GM23338 (cell line): ENCODE results near the gene RBPJ.

Experiments used
- CREB1 ChIP-seq: fragments of 250-450 bp; sonication (Bioruptor Pico); IDR thresholded peaks from 2 replicates; pipeline ENCODE4 v1.5.0; 2020; ENCODE audit warnings: low read depth, mild to moderate bottlenecking, moderate library complexity
- EZH2 ChIP-seq: fragments of 200-600 bp; sonication (generic); IDR thresholded peaks from one replicate; pipeline ENCODE4 v1.8.0; 2017; ENCODE audit warnings: antibody characterized with exemption, mild to moderate bottlenecking, low read depth; ENCODE audit not compliant: unreplicated experiment
- EZH2phosphoT487 ChIP-seq: fragments of 200-600 bp; sonication (generic); IDR thresholded peaks from one replicate; pipeline ENCODE4 v1.8.1; 2018; ENCODE audit warnings: antibody characterized with exemption; ENCODE audit not compliant: unreplicated experiment
- JUNB ChIP-seq: IDR thresholded peaks from one replicate; pipeline ENCODE4 v1.6.1; 2016; ENCODE audit warnings: antibody characterized with exemption; ENCODE audit not compliant: unreplicated experiment
- NANOG ChIP-seq: IDR thresholded peaks from 2 replicates; pipeline ENCODE4 v1.6.1; 2016; ENCODE audit warnings: antibody characterized with exemption, borderline replicate concordance
- POLR2AphosphoS5 ChIP-seq: IDR thresholded peaks from 2 replicates; pipeline ENCODE4 v1.6.1; 2016; ENCODE audit warnings: antibody characterized with exemption, low read depth
- STAT1 ChIP-seq: IDR thresholded peaks from one replicate; pipeline ENCODE4 v1.6.1; 2016; ENCODE audit warnings: antibody characterized with exemption; ENCODE audit not compliant: unreplicated experiment
- ZNF114 ChIP-seq: fragments of 250-450 bp; sonication (Bioruptor Pico); IDR thresholded peaks from 2 replicates; pipeline ENCODE4 v1.5.0; 2020; ENCODE audit warnings: mild to moderate bottlenecking, moderate library complexity
- ZNF331 ChIP-seq: fragments of 250-450 bp; sonication (Bioruptor Pico); IDR thresholded peaks from 2 replicates; pipeline ENCODE4 v1.5.0; 2020; ENCODE audit warnings: low read depth, mild to moderate bottlenecking, moderate library complexity
- TF ChIP-seq, protein P1 (sequence below), 2 experiments: fragments of 200-600 bp in 1 of 2; sonication (generic) in 1 of 2; conservative IDR thresholded peaks; 2 replicates each; pipeline versions ENCODE4 v1.5.1 to v1.6.1; 2016 to 2017; ENCODE audit warnings: antibody characterized with exemption in 2 of 2, low read depth in 2 of 2, mild to moderate bottlenecking in 2 of 2, moderate library complexity in 1 of 2
- TF ChIP-seq, protein P2 (sequence below): IDR thresholded peaks from 2 replicates; pipeline ENCODE4 v1.6.1; 2016; ENCODE audit warnings: antibody characterized with exemption
- TF ChIP-seq, protein P3 (sequence below): IDR thresholded peaks from one replicate; pipeline ENCODE4 v1.6.1; 2018; ENCODE audit warnings: antibody characterized with exemption; ENCODE audit not compliant: unreplicated experiment
- TF ChIP-seq, protein P4 (sequence below): fragments of 250-450 bp; sonication (Bioruptor Pico); IDR thresholded peaks from 2 replicates; pipeline ENCODE4 v1.5.0; 2020; ENCODE audit warnings: mild to moderate bottlenecking, moderate library complexity

DNA sequence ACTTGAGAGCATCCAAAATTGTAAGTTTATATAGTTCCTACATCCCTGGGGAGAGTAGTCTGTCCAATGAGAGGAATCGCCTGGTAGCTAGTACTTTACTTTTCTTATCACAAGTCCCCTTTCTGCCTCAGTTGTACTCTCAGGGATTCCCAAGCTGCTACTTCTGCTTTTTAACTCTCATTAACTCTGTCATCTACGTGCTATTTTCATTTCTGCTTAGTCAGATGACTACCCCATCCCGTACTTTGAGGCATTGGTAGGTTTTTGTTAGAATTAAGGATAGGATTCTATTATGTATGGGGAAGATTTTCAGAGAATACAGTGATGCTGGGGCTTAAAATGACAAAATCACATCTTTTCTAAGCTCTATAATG lies 24.7 kb downstream of the RBPJ start:
- TF ChIP-seq, protein P1, sequence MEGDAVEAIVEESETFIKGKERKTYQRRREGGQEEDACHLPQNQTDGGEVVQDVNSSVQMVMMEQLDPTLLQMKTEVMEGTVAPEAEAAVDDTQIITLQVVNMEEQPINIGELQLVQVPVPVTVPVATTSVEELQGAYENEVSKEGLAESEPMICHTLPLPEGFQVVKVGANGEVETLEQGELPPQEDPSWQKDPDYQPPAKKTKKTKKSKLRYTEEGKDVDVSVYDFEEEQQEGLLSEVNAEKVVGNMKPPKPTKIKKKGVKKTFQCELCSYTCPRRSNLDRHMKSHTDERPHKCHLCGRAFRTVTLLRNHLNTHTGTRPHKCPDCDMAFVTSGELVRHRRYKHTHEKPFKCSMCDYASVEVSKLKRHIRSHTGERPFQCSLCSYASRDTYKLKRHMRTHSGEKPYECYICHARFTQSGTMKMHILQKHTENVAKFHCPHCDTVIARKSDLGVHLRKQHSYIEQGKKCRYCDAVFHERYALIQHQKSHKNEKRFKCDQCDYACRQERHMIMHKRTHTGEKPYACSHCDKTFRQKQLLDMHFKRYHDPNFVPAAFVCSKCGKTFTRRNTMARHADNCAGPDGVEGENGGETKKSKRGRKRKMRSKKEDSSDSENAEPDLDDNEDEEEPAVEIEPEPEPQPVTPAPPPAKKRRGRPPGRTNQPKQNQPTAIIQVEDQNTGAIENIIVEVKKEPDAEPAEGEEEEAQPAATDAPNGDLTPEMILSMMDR (conservative IDR thresholded peaks at IDR 0.05; ENCODE audit: low read depth in 2 of 2) = no peak
- no peak for TF ChIP-seq POLR2AphosphoS5
- TF ChIP-seq, protein P2, sequence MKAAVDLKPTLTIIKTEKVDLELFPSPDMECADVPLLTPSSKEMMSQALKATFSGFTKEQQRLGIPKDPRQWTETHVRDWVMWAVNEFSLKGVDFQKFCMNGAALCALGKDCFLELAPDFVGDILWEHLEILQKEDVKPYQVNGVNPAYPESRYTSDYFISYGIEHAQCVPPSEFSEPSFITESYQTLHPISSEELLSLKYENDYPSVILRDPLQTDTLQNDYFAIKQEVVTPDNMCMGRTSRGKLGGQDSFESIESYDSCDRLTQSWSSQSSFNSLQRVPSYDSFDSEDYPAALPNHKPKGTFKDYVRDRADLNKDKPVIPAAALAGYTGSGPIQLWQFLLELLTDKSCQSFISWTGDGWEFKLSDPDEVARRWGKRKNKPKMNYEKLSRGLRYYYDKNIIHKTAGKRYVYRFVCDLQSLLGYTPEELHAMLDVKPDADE = no peak
- TF ChIP-seq EZH2 = no peak
- TF ChIP-seq NANOG = no peak
- TF ChIP-seq CREB1 (CRISPR knock-in tag) = no peak
- no peak for TF ChIP-seq EZH2phosphoT487
- TF ChIP-seq, protein P3, sequence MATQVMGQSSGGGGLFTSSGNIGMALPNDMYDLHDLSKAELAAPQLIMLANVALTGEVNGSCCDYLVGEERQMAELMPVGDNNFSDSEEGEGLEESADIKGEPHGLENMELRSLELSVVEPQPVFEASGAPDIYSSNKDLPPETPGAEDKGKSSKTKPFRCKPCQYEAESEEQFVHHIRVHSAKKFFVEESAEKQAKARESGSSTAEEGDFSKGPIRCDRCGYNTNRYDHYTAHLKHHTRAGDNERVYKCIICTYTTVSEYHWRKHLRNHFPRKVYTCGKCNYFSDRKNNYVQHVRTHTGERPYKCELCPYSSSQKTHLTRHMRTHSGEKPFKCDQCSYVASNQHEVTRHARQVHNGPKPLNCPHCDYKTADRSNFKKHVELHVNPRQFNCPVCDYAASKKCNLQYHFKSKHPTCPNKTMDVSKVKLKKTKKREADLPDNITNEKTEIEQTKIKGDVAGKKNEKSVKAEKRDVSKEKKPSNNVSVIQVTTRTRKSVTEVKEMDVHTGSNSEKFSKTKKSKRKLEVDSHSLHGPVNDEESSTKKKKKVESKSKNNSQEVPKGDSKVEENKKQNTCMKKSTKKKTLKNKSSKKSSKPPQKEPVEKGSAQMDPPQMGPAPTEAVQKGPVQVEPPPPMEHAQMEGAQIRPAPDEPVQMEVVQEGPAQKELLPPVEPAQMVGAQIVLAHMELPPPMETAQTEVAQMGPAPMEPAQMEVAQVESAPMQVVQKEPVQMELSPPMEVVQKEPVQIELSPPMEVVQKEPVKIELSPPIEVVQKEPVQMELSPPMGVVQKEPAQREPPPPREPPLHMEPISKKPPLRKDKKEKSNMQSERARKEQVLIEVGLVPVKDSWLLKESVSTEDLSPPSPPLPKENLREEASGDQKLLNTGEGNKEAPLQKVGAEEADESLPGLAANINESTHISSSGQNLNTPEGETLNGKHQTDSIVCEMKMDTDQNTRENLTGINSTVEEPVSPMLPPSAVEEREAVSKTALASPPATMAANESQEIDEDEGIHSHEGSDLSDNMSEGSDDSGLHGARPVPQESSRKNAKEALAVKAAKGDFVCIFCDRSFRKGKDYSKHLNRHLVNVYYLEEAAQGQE = no peak
- TF ChIP-seq JUNB = no peak
- TF ChIP-seq, protein P4, sequence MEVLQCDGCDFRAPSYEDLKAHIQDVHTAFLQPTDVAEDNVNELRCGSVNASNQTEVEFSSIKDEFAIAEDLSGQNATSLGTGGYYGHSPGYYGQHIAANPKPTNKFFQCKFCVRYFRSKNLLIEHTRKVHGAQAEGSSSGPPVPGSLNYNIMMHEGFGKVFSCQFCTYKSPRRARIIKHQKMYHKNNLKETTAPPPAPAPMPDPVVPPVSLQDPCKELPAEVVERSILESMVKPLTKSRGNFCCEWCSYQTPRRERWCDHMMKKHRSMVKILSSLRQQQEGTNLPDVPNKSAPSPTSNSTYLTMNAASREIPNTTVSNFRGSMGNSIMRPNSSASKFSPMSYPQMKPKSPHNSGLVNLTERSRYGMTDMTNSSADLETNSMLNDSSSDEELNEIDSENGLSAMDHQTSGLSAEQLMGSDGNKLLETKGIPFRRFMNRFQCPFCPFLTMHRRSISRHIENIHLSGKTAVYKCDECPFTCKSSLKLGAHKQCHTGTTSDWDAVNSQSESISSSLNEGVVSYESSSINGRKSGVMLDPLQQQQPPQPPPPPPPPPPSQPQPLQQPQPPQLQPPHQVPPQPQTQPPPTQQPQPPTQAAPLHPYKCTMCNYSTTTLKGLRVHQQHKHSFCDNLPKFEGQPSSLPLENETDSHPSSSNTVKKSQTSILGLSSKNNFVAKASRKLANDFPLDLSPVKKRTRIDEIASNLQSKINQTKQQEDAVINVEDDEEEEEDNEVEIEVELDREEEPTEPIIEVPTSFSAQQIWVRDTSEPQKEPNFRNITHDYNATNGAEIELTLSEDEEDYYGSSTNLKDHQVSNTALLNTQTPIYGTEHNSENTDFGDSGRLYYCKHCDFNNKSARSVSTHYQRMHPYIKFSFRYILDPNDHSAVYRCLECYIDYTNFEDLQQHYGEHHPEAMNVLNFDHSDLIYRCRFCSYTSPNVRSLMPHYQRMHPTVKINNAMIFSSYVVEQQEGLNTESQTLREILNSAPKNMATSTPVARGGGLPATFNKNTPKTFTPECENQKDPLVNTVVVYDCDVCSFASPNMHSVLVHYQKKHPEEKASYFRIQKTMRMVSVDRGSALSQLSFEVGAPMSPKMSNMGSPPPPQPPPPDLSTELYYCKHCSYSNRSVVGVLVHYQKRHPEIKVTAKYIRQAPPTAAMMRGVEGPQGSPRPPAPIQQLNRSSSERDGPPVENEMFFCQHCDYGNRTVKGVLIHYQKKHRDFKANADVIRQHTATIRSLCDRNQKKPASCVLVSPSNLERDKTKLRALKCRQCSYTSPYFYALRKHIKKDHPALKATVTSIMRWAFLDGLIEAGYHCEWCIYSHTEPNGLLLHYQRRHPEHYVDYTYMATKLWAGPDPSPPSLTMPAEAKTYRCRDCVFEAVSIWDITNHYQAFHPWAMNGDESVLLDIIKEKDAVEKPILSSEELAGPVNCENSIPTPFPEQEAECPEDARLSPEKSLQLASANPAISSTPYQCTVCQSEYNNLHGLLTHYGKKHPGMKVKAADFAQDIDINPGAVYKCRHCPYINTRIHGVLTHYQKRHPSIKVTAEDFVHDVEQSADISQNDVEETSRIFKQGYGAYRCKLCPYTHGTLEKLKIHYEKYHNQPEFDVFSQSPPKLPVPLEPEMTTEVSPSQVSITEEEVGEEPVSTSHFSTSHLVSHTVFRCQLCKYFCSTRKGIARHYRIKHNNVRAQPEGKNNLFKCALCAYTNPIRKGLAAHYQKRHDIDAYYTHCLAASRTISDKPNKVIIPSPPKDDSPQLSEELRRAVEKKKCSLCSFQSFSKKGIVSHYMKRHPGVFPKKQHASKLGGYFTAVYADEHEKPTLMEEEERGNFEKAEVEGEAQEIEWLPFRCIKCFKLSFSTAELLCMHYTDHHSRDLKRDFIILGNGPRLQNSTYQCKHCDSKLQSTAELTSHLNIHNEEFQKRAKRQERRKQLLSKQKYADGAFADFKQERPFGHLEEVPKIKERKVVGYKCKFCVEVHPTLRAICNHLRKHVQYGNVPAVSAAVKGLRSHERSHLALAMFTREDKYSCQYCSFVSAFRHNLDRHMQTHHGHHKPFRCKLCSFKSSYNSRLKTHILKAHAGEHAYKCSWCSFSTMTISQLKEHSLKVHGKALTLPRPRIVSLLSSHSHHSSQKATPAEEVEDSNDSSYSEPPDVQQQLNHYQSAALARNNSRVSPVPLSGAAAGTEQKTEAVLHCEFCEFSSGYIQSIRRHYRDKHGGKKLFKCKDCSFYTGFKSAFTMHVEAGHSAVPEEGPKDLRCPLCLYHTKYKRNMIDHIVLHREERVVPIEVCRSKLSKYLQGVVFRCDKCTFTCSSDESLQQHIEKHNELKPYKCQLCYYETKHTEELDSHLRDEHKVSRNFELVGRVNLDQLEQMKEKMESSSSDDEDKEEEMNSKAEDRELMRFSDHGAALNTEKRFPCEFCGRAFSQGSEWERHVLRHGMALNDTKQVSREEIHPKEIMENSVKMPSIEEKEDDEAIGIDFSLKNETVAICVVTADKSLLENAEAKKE (CRISPR knock-in tag) = no peak
- no peak for TF ChIP-seq STAT1
- no peak for TF ChIP-seq ZNF331
- no peak for TF ChIP-seq ZNF114
